OCI-LY3 (cell line): ENCODE data around the gene XRCC2.

ENCODE experiments used
- CTCF ChIP-seq: fragments of 200-600, 300-600 bp; sonication (generic); IDR thresholded peaks from 2 replicates; pipeline ENCODE4 v1.5.1; 2014; ENCODE audit warnings: antibody characterized with exemption, low read length, low read depth
- EZH2phosphoT487 ChIP-seq: fragments of 200-600 bp; shearing (Covaris generic); IDR thresholded peaks from 2 replicates; pipeline ENCODE4 v1.6.1; 2018; ENCODE audit warnings: antibody characterized with exemption, mixed run types, low read depth

GRCh38 chr7:152668975-152669374 lies 7.0 kb downstream of the XRCC2 start:
- TF ChIP-seq CTCF = no peak
- TF ChIP-seq EZH2phosphoT487 = no peak
